HG03558 (cell line): Measurements from ENCODE around the gene IL1RAPL1.
"Not testable (repeated sequence)": the region's sequence is repeated elsewhere in the genome, so short reads cannot be mapped to it uniquely, and the experiment has no call there.

Experiments
- ATAC-seq: cut with Tn5 transposase; IDR thresholded peaks from one replicate; pipeline ENCODE4 v1.9.1; 2021; ENCODE audit warnings: moderate number of reproducible peaks; ENCODE audit not compliant: unreplicated experiment; ENCODE audit errors: extremely low read depth

Gene IL1RAPL1

GRCh38 chrX:28756647-28757046 lies 169.4 kb downstream of the IL1RAPL1 start:
- no peak for ATAC-seq

GRCh38 chrX:28757290-28757689 lies 170.0 kb downstream of the IL1RAPL1 start:
- no peak for ATAC-seq

GRCh38 chrX:28766561-28766960 lies 179.3 kb downstream of the IL1RAPL1 start:
- ATAC-seq, result not testable (repeated sequence)

- ATAC-seq, result no peak
Observed at GRCh38 chrX:28773807-28774206, 186.6 kb downstream of the IL1RAPL1 start.

- no peak for ATAC-seq
Observed at GRCh38 chrX:28787206-28787605, 200.0 kb downstream of the IL1RAPL1 start.

- ATAC-seq, result not testable (repeated sequence)
Observed at GRCh38 chrX:28800671-28801070, 213.4 kb downstream of the IL1RAPL1 start.

GRCh38 chrX:28802625-28803024 lies 215.4 kb downstream of the IL1RAPL1 start:
- no peak for ATAC-seq

- no peak for ATAC-seq
Observed at GRCh38 chrX:28835991-28836390, 248.7 kb downstream of the IL1RAPL1 start.

- no peak for ATAC-seq
Observed at GRCh38 chrX:28843817-28844216, 256.6 kb downstream of the IL1RAPL1 start.

GRCh38 chrX:28847423-28847822 lies 260.2 kb downstream of the IL1RAPL1 start:
- no peak for ATAC-seq

GRCh38 chrX:28848707-28849106 lies 261.5 kb downstream of the IL1RAPL1 start:
- ATAC-seq, result no peak

- no peak for ATAC-seq
Observed at GRCh38 chrX:28850955-28851354, 263.7 kb downstream of the IL1RAPL1 start.

GRCh38 chrX:28851871-28852270 lies 264.6 kb downstream of the IL1RAPL1 start:
- no peak for ATAC-seq

- ATAC-seq, result no peak
Observed at GRCh38 chrX:28854637-28855036, 267.4 kb downstream of the IL1RAPL1 start.

GRCh38 chrX:28876408-28876807 lies 289.2 kb downstream of the IL1RAPL1 start:
- ATAC-seq, result no peak

GRCh38 chrX:28876901-28877300 lies 289.7 kb downstream of the IL1RAPL1 start:
- ATAC-seq, result no peak

GRCh38 chrX:28880136-28880535 lies 292.9 kb downstream of the IL1RAPL1 start:
- no peak for ATAC-seq

- ATAC-seq, result no peak
Observed at GRCh38 chrX:28884823-28885222, 297.6 kb downstream of the IL1RAPL1 start.

GRCh38 chrX:28888416-28888815 lies 301.2 kb downstream of the IL1RAPL1 start:
- ATAC-seq, result no peak

GRCh38 chrX:28889591-28890090 lies 302.4 kb downstream of the IL1RAPL1 start:
- no peak for ATAC-seq

GRCh38 chrX:28901637-28902036 lies 314.4 kb downstream of the IL1RAPL1 start:
- ATAC-seq, result no peak

GRCh38 chrX:28910487-28910886 lies 323.2 kb downstream of the IL1RAPL1 start:
- ATAC-seq, result no peak
